ENCODE results near the gene GGPS1. TPM values are rescaled to one million over a fixed set of nuclear protein-coding genes. Genes with fewer than 3 reads are reported as not detected.

GGPS1 gene
- total RNA-seq, 1 donor from 2014 or later: 13.0 TPM

DNA sequence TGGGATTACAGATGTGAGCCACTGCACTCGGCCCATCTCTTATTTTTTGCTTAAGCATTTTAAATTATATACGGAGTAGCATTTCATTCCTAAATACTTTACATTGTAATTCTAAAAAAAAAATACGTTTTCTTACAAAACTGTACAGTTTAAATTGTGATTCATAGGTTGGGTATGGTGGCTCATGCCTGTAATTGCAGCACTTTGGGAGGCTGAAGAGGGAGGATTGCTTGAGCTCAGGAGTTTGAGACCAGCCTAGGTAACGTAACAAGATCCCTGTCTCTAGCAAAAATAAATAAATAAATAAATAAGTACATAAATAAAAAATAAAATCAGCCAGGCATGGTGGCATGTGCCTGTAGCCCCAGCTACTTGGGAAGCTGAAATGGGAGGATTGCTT lies 63.5 kb downstream of the GGPS1 start:
- no peak for TF ChIP-seq POLR2AphosphoS5 (IDR thresholded peaks at IDR 0.05; ENCODE audit: insufficient read depth in 1 of 2, low read depth in 1 of 2)
- no peak for TF ChIP-seq POLR2A (IDR thresholded peaks at IDR 0.05)
- TF ChIP-seq, protein P1, sequence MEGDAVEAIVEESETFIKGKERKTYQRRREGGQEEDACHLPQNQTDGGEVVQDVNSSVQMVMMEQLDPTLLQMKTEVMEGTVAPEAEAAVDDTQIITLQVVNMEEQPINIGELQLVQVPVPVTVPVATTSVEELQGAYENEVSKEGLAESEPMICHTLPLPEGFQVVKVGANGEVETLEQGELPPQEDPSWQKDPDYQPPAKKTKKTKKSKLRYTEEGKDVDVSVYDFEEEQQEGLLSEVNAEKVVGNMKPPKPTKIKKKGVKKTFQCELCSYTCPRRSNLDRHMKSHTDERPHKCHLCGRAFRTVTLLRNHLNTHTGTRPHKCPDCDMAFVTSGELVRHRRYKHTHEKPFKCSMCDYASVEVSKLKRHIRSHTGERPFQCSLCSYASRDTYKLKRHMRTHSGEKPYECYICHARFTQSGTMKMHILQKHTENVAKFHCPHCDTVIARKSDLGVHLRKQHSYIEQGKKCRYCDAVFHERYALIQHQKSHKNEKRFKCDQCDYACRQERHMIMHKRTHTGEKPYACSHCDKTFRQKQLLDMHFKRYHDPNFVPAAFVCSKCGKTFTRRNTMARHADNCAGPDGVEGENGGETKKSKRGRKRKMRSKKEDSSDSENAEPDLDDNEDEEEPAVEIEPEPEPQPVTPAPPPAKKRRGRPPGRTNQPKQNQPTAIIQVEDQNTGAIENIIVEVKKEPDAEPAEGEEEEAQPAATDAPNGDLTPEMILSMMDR (IDR thresholded peaks at IDR 0.05): no peak
- Histone ChIP-seq H3K4me1 (no peaks in the 10 kb centered on the region), H3K4me3 (no peak overlapping the region), H3K27ac (no peak overlapping the region), H3K27me3 (no peaks in the 10 kb centered on the region), H3K36me3 (no peaks in the 10 kb centered on the region), H3K9me3 (no peaks in the 10 kb centered on the region)
- no peak for DNase-seq (ENCODE audit: extremely low spot score in 2 of 2)
- intact Hi-C loops (cut with DNase I): no loop called here

Small RNAs within 50 kb of the gene (small RNA-seq; reads per million reads assigned to genes)
- gene AL391994.1: not detected

Other genes with a start within 250 kb of the GGPS1 start
- 71.9 TPM for gene TOMM20, start 199.7 kb upstream of the GGPS1 start, total RNA-seq
- 44.7 TPM for gene RBM34, start 167.3 kb upstream of the GGPS1 start, total RNA-seq
- gene ARID4B, start 391 bp upstream of the GGPS1 start, total RNA-seq: 35.6 TPM
- gene TBCE, start 38.9 kb downstream of the GGPS1 start, total RNA-seq: 23.6 TPM
- 48.6 TPM for gene B3GALNT2, start 175.9 kb downstream of the GGPS1 start, total RNA-seq

Data from vagina (tissue), 2 donors.